Activated T-cell treated with anti-CD3 and anti-CD28 coated beads for 24 hours (primary cell): ENCODE data around the gene MUC13.
"Not testable (repeated sequence)": the region's sequence is repeated elsewhere in the genome, so short reads cannot be mapped to it uniquely, and the experiment has no call there.

Experiments
- DNase-seq: peaks from one replicate; pipeline ENCODE4 v3.0.0-alpha.2; 2020; ENCODE audit warnings: low read depth

Gene MUC13, protein sequence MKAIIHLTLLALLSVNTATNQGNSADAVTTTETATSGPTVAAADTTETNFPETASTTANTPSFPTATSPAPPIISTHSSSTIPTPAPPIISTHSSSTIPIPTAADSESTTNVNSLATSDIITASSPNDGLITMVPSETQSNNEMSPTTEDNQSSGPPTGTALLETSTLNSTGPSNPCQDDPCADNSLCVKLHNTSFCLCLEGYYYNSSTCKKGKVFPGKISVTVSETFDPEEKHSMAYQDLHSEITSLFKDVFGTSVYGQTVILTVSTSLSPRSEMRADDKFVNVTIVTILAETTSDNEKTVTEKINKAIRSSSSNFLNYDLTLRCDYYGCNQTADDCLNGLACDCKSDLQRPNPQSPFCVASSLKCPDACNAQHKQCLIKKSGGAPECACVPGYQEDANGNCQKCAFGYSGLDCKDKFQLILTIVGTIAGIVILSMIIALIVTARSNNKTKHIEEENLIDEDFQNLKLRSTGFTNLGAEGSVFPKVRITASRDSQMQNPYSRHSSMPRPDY

DNA sequence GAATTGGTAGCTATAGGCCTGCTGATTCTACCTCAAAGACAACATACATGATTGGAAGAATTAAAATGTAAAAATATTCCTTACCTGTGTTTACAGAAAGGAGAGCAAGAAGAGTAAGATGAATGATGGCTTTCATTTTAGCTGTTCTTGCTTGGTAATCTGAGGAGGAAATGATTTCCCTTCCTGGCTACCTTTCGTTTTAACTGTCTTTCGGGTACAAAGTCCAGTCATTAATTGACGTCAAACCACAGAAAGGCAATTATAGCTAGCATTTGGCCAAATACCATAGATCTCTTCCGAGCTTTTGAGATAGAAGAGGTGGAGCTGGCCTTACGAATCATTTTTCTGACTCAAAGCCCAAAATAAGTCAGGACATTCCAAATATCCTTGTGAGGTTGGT lies at the start of gene MUC13:
TSS of gene MUC13 (minus strand) at position 175 of the 400 bp plus-strand sequence. CDS start at position 136, 39 bp downstream.
- no peak for DNase-seq

DNA sequence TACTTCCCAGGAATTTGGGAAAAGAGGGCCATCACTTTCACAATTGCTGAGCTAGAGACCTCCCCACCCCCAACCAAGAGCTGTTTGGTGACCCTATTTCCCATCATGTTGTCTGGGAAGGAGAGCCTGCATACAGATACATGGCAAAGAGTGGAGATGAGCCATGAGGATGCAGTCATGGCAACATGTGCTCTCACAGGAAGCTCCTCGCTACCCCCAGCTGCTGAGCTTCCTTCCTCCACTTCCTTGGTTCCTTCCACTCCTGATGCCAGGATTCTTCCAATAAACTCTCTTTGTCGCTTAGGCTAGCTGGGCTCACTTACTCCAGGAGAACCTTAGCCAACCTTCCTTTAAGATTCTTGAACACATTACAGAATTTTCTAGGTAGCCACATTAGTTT lies 48.3 kb upstream of the MUC13 start:
- DNase-seq = no peak

DNA sequence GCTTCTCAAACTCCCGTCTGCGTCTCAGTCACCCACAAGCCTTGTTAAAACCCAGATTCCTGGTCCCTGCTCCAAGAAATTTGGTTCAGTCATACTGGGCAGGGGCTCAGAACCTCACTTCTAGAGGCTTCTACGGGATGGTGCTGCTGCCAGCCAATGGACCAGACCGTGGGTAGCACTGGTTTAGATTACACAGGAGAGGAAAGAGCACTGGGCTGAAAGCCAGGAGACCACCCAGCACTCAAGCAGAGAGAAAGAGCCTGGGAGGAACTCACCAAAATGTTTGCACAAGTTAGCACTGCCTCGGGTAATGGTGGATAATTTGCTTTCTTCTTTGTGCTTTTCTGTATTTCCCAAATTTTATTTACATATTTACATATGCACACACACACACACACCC lies 46.9 kb upstream of the MUC13 start:
- DNase-seq = no peak

DNA sequence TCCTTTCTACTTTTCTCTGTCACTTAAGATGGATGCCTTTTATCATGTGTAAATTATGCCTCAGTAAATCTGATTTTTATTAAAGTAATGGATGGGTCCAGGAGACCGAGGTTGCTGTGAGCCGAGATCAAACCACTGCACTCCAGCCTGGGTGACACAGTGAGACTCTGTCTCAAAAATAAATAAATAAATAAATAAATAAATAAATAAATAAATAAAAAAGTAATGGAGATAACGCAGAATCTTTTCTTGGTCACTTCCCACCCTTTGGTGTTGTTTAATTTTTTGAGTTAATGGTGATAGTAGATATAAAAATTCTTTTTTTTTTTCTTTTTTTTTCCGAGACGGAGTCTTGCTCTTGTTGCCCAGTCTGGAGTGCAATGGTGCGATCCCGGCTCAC lies 44.1 kb upstream of the MUC13 start:
- DNase-seq = no peak

DNA sequence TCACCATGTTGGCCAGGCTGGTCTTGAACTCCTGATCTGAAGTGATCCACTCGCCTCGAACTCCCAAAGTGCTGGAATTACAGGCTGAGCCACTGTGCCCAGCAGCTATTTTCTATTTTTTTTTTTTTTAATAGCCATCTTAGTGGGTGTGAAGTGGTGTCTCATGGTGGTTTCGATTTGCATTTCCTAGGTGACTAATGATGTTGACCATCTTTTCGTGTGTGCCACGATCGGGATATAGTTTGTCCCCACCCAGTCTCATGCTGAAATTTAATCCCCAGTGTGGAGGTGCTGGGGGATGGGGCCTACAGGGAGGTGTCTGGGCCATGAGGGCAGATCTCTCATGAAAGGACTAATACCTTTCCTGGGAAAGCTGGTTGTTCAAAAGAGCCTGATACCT lies 41.8 kb upstream of the MUC13 start:
- no peak for DNase-seq

DNA sequence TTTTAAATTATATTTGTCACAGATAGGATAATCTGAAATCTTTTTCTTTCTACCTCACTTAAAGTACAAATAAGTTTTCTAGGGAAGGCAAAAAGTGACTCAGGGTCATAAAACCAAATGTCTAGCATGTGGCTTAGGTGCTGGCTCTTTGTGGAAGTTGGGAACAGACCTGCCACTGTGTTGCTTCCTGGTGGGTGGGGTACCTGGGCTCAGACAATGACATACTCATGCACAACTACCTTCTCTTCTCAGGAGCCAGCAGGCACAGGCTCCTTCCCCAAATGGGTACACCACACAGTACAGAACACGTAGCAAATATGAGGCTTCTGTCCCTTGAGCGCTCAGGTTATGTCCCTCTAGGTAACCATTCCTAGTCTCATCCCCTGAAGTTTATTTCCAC lies 40.1 kb upstream of the MUC13 start:
- DNase-seq = no peak

DNA sequence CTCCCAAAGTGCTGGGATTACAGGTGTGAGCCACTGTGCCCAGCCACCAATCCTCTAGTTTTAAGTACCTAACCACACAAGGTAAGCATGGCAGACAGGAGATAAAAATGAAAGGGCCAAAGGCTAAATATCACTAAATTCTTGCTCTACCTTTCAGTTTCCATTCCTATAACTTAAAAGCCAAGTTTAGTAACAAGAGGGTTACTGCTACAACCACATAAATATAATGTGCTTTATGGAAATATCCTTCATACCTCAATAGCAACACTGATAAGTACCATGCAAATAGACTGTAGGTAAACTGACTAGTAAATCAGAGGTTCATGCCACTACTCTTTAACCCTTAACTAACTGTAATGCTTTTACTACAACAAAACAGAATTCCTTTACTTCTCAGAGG lies 38.7 kb upstream of the MUC13 start:
- DNase-seq = no peak

DNA sequence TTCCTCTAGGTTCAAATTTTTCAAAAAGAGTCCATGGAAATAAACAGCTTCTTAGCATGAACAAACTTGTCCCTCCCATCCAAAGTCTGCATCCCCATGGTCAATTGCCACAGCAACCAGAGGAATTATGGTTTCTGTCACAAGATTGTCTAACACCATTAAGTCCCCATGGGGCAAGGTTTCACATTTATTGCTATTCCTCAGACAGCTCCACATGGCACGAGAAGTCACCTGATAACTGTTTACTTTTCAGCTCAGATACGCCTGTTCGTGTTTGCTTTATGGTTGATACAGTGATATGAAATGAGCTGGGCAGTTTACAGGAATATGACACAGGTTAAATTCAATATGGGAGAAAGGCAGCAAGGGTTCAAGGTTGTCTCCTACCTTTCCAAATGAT lies 37.9 kb upstream of the MUC13 start:
- no peak for DNase-seq

DNA sequence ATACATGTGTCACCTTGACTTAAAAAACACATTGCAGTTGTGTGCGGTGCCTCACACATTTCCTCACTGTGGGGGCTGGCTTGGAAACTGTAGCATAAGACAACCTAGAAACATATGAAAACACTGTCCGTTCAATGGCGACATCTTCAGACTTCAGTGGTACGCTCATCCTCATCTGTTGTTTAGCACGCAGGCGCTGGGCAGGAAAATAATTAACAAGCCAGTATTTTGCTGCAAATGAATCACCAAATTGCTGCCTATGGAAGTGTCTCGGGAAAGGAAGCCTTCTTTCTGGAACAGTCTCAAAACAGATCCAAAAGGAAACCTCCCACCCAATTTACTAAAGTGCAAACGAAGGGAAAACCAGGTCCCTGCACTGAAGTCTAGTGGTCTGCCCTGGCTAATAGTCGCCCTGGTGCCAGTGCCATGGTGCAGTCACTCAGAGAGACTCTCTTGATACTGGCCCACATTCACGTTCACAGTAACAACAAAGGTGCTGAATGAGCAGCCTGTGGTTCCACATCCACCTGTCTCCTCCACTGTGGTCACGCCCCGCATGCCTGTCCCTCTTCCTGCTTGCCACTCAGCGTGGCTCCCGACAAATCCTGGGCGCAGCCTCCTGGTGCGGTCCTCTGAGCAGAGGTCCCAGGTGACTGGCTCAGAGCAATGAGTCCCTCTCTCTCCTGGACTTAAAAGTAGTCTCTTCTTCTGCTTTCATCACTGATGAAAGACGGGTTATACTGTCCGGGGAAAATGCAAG lies 35.6 kb upstream of the MUC13 start:
- no peak for DNase-seq

DNA sequence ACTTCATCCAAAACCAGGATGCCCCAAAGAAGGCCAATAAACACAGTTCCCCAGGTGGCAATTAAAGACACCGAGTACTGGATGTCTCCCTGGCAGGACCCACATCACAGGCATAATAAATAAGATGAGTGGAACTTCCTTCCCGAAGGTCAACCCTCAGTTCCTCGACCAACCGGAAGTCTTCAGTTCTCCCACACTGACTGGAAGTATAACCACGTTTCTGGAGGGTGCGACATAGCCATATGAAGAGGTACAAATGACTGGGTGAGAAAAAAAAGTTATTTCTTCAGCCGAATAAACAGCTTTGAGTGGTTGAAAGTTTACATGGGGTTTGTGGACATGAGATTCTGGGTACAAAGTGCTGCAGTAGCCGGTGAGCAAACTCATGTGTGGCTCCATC lies 34.6 kb upstream of the MUC13 start:
- DNase-seq = no peak

DNA sequence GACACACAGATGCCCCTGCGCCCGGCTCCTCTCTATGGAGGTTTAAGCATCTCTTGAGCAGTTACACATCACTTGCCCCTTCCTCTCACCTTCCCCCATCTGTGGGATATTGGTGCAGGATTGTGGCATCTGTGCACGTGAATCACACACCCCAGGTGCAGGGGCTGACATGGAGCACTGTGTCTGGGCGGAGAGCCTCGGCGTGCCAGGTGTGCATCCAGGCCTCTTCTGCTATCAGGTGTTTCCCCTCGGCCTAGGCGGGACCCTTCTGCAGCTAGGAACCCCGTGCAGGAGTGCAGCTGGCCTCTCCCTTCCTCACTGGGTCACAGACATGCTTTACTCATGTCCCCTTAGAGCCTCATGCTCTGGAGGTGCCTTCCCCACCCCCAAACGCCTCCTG lies 33.4 kb upstream of the MUC13 start:
- DNase-seq = no peak

DNA sequence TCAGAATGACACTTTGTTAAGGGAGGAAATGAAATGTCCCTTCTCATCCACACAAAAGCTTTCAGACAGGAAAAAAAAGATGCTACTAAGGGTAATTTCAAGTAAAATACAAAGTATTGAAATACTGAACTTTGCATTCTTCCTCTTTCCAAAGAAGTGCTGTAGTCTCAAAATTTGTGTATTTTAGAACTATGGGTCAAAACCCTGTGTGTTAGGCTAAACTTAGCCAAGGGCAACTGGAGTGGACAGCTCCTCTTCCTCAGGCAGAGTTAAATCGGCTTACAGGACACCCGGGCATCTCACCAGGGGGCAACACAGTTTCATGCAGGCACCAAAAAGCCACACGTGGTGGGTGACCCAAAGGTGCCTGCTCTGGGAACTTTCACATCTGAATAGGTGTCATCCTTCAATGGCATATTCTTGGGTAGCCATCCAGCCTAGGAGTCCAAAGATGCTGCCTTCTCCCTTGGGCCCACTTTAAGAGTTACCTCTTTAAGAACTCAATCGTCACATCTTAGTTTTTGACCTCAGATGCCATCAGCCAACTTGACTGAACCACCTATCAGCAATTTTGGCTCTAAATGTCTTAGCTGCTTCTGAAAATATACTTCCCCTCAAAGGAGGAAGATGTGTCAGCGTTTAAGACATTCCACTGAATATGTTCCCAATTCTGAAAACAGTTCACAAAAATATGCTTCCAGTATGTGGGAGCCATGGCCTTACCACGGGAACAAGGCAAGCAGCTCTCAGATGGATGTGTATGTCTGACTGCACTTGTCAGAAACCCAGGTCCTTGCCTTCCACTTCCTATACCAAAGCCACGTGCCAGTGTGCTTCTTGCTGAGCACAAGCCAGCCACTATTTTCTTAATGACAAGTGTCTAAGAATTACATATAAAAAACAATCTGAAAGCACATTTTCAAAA lies 32.2 kb upstream of the MUC13 start:
- no peak for DNase-seq

DNA sequence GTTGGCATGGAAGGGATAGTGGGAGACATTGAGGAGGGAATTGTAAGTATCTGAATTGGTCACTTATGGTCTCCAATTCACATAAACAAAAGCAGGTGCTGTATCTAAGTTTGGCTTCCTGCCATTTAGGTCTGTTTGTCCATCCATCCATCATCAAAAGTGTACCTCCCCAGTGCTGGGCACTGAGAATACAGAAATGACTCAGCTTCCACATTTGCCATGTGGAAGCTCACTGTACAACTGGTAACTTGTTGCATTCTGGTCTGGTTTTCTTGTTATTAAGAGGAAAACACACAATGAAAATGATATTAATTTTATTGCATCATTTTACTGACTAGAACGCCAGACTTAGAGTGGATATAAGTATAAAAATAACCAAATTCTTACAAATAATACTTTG lies 30.9 kb upstream of the MUC13 start:
- DNase-seq = no peak

DNA sequence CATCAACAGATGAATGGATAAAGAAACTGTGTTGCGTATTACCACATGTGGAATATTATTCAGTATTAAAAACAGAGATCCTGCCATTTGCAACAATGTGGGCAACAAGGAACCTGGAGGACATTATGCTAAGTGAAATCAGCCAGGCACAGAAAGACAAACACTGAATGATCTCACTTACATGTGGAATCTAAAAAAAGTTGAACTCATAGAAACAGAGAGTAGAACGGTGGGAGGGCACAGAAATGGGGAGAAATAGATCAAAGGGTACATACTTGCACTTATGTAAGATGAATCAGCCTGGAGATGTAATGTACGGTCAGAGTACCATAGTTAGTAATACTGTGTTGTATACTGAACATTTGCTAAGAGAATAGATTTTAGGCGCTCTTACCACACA lies 29.8 kb upstream of the MUC13 start:
- no peak for DNase-seq

DNA sequence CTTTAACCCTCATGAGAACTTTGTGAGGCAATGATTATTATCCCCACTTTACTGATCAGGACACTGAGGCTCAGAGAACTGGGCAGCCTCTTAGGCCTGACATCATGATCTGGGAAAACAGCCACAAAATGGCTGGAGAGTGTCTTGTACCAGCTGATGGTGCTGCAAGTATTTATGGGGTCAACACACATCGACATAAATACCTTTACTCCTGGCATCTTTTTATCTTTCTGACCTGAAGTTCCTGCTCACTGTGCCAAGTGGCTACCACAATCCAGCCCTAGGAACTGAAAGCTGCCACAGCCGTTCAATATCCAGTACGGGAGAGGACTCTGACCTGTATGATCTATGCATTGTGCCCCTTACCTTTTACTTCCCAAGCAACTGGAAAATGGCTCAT lies 29.2 kb upstream of the MUC13 start:
- DNase-seq = no peak

DNA sequence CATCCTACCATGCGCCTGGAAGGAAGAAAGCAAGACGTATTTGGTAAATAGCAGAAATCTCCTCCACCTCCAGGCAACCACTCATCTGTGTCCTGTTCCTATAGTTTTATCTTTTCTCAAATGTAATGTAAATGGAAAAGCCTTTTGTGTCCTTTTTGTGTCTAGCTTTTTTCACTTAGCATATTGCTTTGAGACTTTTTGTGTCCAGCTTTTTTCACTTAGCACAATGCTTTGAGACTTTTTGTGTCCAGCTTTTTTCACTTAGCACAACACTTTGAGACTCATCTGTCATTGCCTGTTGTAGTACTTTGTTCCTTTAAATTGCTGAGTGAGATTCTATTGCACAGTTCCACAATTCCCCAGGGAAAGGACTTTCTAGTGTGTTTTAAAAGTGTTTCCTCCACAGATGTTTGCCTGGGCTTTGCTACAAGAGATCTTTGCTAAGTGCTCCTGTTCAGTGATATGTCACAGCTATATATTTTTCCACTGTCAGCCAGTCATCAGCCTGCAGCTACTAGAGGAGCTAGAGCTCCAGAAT lies 27.9 kb upstream of the MUC13 start:
- DNase-seq = no peak

DNA sequence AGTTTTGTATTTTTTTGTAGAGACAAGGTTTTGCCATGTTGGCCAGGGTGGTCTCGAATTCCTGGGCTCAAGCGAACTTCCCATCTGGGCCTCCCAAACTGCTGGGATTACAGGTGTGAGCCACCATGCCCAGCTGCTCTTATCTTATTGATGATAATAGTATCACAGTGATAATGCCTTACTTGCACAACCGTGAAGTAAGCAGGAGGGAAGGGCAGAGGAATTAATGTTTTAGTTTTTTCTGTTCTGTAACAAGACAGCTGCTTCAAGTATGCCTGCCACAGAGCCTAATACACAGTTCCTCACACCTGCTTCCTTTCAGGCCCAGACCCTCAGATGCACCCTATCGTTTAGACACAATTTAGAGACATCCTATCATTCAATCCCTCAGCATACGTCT lies 26.1 kb upstream of the MUC13 start:
- DNase-seq = no peak

DNA sequence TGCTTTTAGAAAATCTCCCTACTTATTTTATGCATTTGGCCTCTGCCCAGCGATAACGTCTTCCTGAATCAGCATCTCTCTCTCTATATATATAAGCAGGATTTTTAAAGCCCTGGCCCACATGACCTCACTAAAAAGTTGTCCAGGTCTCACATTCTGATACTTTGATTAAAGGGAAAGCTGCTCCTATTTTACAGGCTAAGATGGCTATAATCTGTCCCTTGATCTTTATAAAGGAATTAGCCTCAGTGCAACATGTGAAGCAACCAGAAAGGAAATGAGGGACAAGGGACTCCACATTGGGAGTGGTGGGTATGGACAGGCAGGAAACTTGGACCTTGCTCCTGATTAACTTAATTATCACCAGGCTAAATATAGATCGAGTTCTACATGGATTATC lies 25.6 kb upstream of the MUC13 start:
- DNase-seq = no peak

DNA sequence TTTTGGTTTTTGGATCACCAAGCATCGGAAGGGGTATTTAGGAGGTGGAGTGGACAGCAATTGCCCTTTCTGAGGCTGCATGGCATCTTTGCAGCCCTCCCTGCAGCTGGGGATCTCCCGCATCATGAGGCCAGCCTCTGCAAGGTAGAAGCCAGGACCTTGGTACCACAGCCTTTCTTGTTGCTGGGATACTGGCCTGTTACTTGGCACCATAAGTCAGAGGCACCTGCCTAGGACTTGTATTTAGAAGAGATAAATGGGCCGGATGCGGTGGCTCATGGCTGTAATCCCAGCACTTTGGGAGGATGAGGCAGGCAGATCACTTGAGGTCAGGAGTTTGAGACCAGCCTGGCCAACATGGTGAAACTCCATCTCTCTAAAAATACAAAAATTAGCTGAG lies 23.4 kb upstream of the MUC13 start:
- DNase-seq = not testable (repeated sequence)

DNA sequence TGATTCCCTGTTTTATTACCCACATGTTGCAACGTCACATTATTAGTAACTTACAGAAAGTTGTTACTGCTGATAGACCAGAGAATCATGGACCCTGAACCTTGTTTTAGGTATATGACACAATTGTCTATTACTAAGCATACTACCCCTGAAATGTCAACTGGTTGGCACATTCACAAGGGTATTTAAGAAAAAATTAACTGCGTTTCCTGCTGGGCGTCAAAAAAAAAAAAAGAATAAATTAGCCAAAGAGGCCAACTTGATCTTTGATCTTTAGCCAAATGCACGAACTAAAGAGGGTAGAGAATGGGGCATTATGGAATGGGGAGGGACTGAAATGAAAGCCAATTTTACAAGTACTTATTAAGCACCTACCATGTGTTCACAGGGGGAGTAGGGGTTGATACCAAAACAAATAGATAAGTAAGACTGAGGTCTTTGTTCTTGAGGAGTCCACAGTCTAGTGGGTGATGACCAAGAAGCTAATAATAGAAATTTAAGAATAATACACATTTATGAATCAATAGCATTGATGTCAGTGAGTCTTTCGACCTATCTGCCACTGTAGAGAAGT lies 17.8 kb upstream of the MUC13 start:
- DNase-seq = no peak

DNA sequence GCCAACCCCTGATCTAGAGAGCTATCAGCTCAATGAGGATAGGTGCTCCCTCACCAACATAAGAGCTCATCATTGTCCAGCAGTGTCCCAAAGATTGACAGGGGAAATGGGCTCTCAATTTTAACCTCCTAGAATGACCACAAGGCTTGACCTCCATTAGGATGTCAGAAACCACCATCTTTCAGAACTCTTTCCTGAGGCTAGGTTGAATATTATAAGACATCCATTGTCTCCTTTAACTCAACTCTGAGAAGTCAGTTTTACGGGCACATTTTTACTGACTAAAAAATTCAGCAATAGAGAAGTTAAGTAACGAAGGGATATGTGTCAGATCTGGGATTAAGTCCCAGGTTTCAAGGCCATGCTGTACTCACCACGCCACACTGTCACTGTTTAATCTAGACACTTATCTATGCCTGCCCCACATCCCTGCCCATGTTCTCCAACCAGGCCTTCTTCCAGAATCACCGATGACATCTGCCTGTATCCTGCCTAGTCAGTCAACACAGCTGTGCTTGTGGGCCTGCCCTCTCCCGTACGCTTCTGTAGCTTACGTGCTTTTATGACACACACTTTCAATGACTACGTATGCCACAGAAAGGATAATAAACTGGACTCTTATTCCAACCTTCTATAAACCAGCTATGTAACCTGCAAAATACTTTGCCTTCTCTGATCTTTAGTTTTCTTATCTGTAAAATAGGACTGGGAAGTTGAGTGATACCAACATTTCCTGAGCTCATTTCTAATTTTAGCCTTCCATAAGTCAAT lies 17.1 kb upstream of the MUC13 start:
- DNase-seq = no peak
